Glutamatergic neuron (in vitro differentiated cells): ENCODE data around the gene PPP1R3D. TPM values are rescaled to one million over a fixed set of nuclear protein-coding genes. Genes with fewer than 3 reads are reported as not detected.
A peak's percentile ranks its signal among the peaks of the same experiment; 100 is the strongest.

ENCODE experiments used
- DNase-seq: peaks from one replicate; pipeline ENCODE4 v3.0.0; 2022
- H3K27ac Mint-ChIP-seq: one replicate; pipeline ENCODE4 v1.8.0; 2020; ENCODE audit warnings: mild to moderate bottlenecking, mixed read lengths, inconsistent platforms; ENCODE audit not compliant: unreplicated experiment
- H3K27me3 Mint-ChIP-seq: one replicate; pipeline ENCODE4 v1.8.0; 2020; ENCODE audit warnings: mild to moderate bottlenecking, moderate library complexity, mixed read lengths, inconsistent platforms; ENCODE audit not compliant: unreplicated experiment
- H3K36me3 Mint-ChIP-seq: one replicate; pipeline ENCODE4 v1.8.0; 2020; ENCODE audit warnings: mild to moderate bottlenecking, mixed read lengths, inconsistent platforms; ENCODE audit not compliant: unreplicated experiment
- H3K4me1 Mint-ChIP-seq: one replicate; pipeline ENCODE4 v1.8.0; 2020; ENCODE audit warnings: mild to moderate bottlenecking, low read depth, mixed read lengths, inconsistent platforms; ENCODE audit not compliant: unreplicated experiment
- H3K4me3 Mint-ChIP-seq: one replicate; pipeline ENCODE4 v1.8.0; 2020; ENCODE audit warnings: mild to moderate bottlenecking, mixed read lengths, inconsistent platforms; ENCODE audit not compliant: unreplicated experiment
- H3K9me3 Mint-ChIP-seq: one replicate; pipeline ENCODE4 v1.8.0; 2020; ENCODE audit warnings: mild to moderate bottlenecking, moderate library complexity, mixed read lengths, inconsistent platforms; ENCODE audit not compliant: unreplicated experiment
- CTCF ChIP-seq: fragments of 200-600 bp; sonication (generic); IDR thresholded peaks from one replicate; pipeline ENCODE4 v1.5.0; 2021; ENCODE audit not compliant: partially characterized antibody, unreplicated experiment
- long read RNA-seq: library from polyadenylated mRNA; unstranded; transcript quantifications from one replicate; pipeline ENCODE4 v2.0.0, GENCODE V29; 2020; ENCODE audit not compliant: unreplicated experiment
- total RNA-seq: library from RNA; stranded (reverse); fragmentation: NEBNext Ultra II Directional; extraction: Animal tissue kit (Norgen Biotek cat#: 25700); gene quantifications from one replicate; pipeline ENCODE4 v1.2.1, GENCODE V29; 2021; ENCODE audit not compliant: unreplicated experiment

Gene PPP1R3D
- 1.3 TPM for total RNA-seq
- long read RNA-seq, partial matches to known transcripts, result 0 of 1 reads
- long read RNA-seq, other reads (novel, unspliced or antisense), result 0 of 1 reads

- Mint-ChIP-seq H3K9me3 (peaks cover 6% of the 10 kb centered on the region), H3K36me3 (no peaks in the 10 kb centered on the region), H3K4me1 (peaks cover 17% of the 10 kb centered on the region), H3K27ac (peak within 1 kb of the TSS; percentile 100), H3K4me3 (peak within 1 kb of the TSS; percentile 98), H3K27me3 (peaks cover 4% of the 10 kb centered on the region)
- no peak for TF ChIP-seq CTCF
- peak; percentile 93 for DNase-seq
Measured at GRCh38 chr20:59940129-59940955, at the start of gene PPP1R3D, which contains the start of gene FAM217B. Gene PPP1R3D (minus strand): TSS chr20:59940305. CDS start chr20:59939931, 374 bp downstream. Gene FAM217B (plus strand): TSS chr20:59940389. CDS start chr20:59943944, 3,555 bp downstream.

GRCh38 chr20:59988141-59988540, 48.0 kb upstream of the PPP1R3D start:
- no peak overlapping the region for H3K27ac Mint-ChIP-seq
- peaks cover 19% of the 10 kb centered on the region for H3K4me1 Mint-ChIP-seq
- no peaks in the 10 kb centered on the region for H3K36me3 Mint-ChIP-seq
- peaks cover 6% of the 10 kb centered on the region for H3K9me3 Mint-ChIP-seq
- TF ChIP-seq CTCF, result no peak
- no peak overlapping the region for H3K4me3 Mint-ChIP-seq
- DNase-seq, result no peak
- peaks cover 2% of the 10 kb centered on the region for H3K27me3 Mint-ChIP-seq

- Mint-ChIP-seq H3K27me3 (peaks cover 2% of the 10 kb centered on the region), H3K4me1 (peaks cover 23% of the 10 kb centered on the region), H3K36me3 (no peaks in the 10 kb centered on the region), H3K9me3 (peaks cover 3% of the 10 kb centered on the region), H3K27ac (peak overlapping the region; percentile 95), H3K4me3 (peak overlapping the region; percentile 82)
- no peak for TF ChIP-seq CTCF
- DNase-seq, result no peak
Measured at GRCh38 chr20:59987135-59987534, 47.0 kb upstream of the PPP1R3D start.

- Mint-ChIP-seq H3K4me1 (peaks cover 23% of the 10 kb centered on the region), H3K36me3 (no peaks in the 10 kb centered on the region), H3K27ac (no peak overlapping the region), H3K9me3 (peaks cover 3% of the 10 kb centered on the region), H3K27me3 (peaks cover 2% of the 10 kb centered on the region), H3K4me3 (no peak overlapping the region)
- TF ChIP-seq CTCF, result no peak
- DNase-seq, result no peak
Measured at GRCh38 chr20:59985864-59986263, 45.8 kb upstream of the PPP1R3D start.

GRCh38 chr20:59985164-59985563, 45.1 kb upstream of the PPP1R3D start:
- Mint-ChIP-seq H3K4me1 (peaks cover 23% of the 10 kb centered on the region), H3K9me3 (peaks cover 4% of the 10 kb centered on the region), H3K36me3 (peaks cover 4% of the 10 kb centered on the region), H3K4me3 (no peak overlapping the region), H3K27me3 (peaks cover 2% of the 10 kb centered on the region), H3K27ac (no peak overlapping the region)
- no peak for DNase-seq
- no peak for TF ChIP-seq CTCF
